ENCODE results near the gene CD300LD. TPM values are rescaled to one million over a fixed set of nuclear protein-coding genes. Genes with fewer than 3 reads are reported as not detected.

CD300LD gene
- total RNA-seq, 2 donors from 2014 or later: not detected

DNA sequence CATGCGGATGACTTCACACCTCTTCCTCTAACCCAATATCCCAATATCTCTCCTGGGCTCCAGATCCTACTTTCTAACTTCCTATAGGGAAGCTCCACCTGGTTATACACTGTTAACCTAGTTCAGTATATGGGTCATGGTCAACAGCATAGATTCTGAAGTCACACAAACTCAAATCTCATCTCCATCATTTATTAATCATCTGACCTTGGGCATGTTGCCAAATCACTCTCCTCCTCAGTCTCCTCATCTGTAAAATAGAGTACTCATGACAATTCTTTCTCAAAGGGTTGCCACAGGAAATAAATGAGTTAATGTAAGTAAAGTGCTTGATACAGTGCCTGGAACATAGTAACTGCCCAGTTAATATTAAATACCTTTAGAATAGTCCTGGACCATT, 32.0 kb upstream of the CD300LD start:
- Histone ChIP-seq H3K27ac (no peak overlapping the region), H3K9ac (ENCODE audit: low read depth in 2 of 2, low read length in 2 of 2) (no peak overlapping the region), H3K4me1 (no peaks in the 10 kb centered on the region), H3K9me3 (no peaks in the 10 kb centered on the region), H3K36me3 (no peaks in the 10 kb centered on the region), H3K4me3 (no peak overlapping the region), H3K27me3 (no peaks in the 10 kb centered on the region)
- no peak for DNase-seq
- intact Hi-C loops (cut with DNase I): no loop called here
- no peak for TF ChIP-seq CTCF (IDR thresholded peaks at IDR 0.05)

GRCh38 chr17:74623693-74624093, 31.6 kb upstream of the CD300LD start, which contains the start of gene CD300E:
Gene CD300E, minus strand, starts transcription at chr17:74623738. Its CDS starts 117 bp downstream, at chr17:74623621.
- no peak within 1 kb of the TSS for H3K27ac ChIP-seq
- TF ChIP-seq CTCF (IDR thresholded peaks at IDR 0.05): no peak
- no peaks in the 10 kb centered on the region for H3K27me3 ChIP-seq
- H3K9ac ChIP-seq (ENCODE audit: low read depth in 2 of 2, low read length in 2 of 2): no peak within 1 kb of the TSS
- intact Hi-C loops (cut with DNase I): no loop called here
- no peak for DNase-seq
- H3K9me3 ChIP-seq: no peaks in the 10 kb centered on the region
- H3K36me3 ChIP-seq: no peaks in the 10 kb centered on the region
- no peak within 1 kb of the TSS for H3K4me3 ChIP-seq
- H3K4me1 ChIP-seq: no peaks in the 10 kb centered on the region

DNA sequence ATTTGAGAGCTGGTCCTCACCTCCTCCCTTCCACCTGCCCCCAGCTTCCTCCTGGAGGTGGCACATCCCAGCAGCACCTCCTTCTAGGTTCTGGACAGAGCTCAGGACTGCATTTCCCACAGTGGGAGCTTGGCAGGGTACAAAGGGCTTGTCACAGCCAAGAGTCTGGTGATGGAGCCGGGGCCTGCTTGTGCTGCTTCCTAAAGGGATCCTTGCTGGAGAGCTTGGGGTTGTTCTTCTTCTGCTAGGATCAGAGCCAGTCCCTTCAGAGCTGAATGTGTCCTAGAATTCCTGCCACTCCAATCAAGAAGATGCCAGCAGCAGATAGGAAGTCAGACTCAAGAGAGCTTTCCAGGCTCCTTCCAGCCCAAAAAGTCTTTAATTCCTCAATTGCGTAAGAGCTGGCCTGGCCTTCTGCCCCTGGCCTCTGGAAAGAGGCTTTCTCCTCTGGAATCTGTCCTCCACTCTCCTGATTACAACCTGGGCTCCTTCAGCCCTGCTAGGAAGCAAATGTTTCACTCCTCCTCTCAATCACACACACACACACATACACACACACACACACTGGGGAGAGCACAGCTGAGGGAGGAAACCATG, 27.1 kb upstream of the CD300LD start:
- Histone ChIP-seq H3K9me3 (no peaks in the 10 kb centered on the region), H3K27me3 (no peaks in the 10 kb centered on the region), H3K36me3 (no peaks in the 10 kb centered on the region), H3K27ac (no peak overlapping the region), H3K4me3 (no peak overlapping the region), H3K9ac (ENCODE audit: low read depth in 2 of 2, low read length in 2 of 2) (no peak overlapping the region), H3K4me1 (no peaks in the 10 kb centered on the region)
- intact Hi-C loops (cut with DNase I): no loop called here
- TF ChIP-seq CTCF (IDR thresholded peaks at IDR 0.05): no peak
- DNase-seq: no peak

DNA sequence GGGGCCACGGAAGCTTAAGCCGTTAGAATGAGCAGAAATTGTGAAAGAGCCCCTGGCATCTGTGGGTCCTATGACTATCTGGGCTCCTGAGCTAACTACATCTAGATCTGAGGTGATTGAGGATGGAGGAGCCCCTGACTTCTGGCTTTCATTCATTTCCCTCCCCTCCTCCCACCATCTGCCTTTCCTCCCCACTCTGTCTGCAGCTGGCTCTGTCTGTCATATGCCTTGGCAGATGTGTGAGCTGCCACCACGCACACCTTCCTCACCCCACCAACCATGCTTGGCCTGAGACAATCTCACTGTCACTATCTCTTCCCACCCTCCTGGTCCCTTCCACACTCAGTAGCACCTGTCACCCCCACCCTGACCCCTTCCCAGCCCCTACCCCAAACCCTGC, 26.4 kb upstream of the CD300LD start:
- Histone ChIP-seq H3K4me3 (no peak overlapping the region), H3K9me3 (no peaks in the 10 kb centered on the region), H3K36me3 (no peaks in the 10 kb centered on the region), H3K27me3 (no peaks in the 10 kb centered on the region), H3K27ac (no peak overlapping the region), H3K9ac (ENCODE audit: low read depth in 2 of 2, low read length in 2 of 2) (no peak overlapping the region), H3K4me1 (no peaks in the 10 kb centered on the region)
- DNase-seq: no peak
- no peak for TF ChIP-seq CTCF (IDR thresholded peaks at IDR 0.05)
- intact Hi-C loops (cut with DNase I): no loop called here

DNA sequence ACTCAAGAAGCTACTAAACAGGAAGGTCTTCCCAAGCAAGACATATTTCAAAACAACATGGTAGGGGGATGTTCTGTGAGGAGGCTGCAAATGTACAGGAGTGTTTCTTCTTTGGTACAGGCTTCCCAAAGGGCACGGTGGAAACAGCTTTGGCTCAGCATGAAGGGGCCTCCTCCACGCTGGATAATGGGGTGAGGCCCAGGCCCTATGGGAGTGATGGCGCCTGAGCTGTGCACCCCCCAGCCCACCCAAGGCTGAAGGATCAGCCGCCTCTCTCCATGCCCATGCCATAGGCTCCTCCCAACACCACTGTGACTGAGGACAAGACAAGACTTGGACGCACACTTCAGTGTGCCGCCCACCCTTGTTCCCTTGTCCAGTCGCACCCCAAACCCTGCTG, 24.6 kb upstream of the CD300LD start:
- Histone ChIP-seq H3K4me3 (no peak overlapping the region), H3K9me3 (no peaks in the 10 kb centered on the region), H3K27me3 (no peaks in the 10 kb centered on the region), H3K9ac (ENCODE audit: low read depth in 2 of 2, low read length in 2 of 2) (no peak overlapping the region), H3K36me3 (no peaks in the 10 kb centered on the region), H3K27ac (no peak overlapping the region), H3K4me1 (no peaks in the 10 kb centered on the region)
- no peak for DNase-seq
- intact Hi-C loops (cut with DNase I): no loop called here
- TF ChIP-seq CTCF (IDR thresholded peaks at IDR 0.05): no peak

Measured in colonic mucosa (tissue), 4 donors.